HepG2 (cell line): ENCODE data around the gene TMX2. TPM values are rescaled to one million over a fixed set of nuclear protein-coding genes. Genes with fewer than 3 reads are reported as not detected.

Experiments
- CBX5 ChIP-seq: sonication (generic); formaldehyde crosslinking; IDR thresholded peaks from 2 replicates; pipeline ENCODE4 v1.4.0; 2020; ENCODE audit warnings: missing genetic modification reagents, borderline replicate concordance
- ETV5 ChIP-seq: IDR thresholded peaks from 2 replicates; pipeline ENCODE4 v1.6.1; 2018; ENCODE audit warnings: missing biosample characterization, missing genetic modification reagents, inconsistent platforms, borderline replicate concordance
- KLF11 ChIP-seq: IDR thresholded peaks from 2 replicates; pipeline ENCODE4 v1.6.1; 2016; ENCODE audit warnings: missing compliant biosample characterization
- MAFK ChIP-seq, 2 experiments: IDR thresholded peaks in 1 of 2; conservative IDR thresholded peaks in 1 of 2; 2 replicates each; pipeline ENCODE4 v1.6.1; 2011; ENCODE audit warnings: improper control_type of control experiment in 2 of 2, low read length in 2 of 2
- MED8 ChIP-seq: sonication (generic); formaldehyde crosslinking; IDR thresholded peaks from 2 replicates; pipeline ENCODE4 v1.8.1; 2023; ENCODE audit warnings: mild to moderate bottlenecking, missing genetic modification reagents; ENCODE audit not compliant: insufficient replicate concordance
- RFX3 ChIP-seq: IDR thresholded peaks from 2 replicates; pipeline ENCODE4 v1.6.1; 2016; ENCODE audit warnings: missing biosample characterization, missing genetic modification reagents
- SCMH1 ChIP-seq: sonication (generic); formaldehyde crosslinking; IDR thresholded peaks from 2 replicates; pipeline ENCODE4 v1.9.0; 2021; ENCODE audit warnings: missing genetic modification reagents, mild to moderate bottlenecking, borderline replicate concordance
- SRY ChIP-seq: sonication (generic); formaldehyde crosslinking; IDR thresholded peaks from 2 replicates; pipeline ENCODE4 v1.8.0; 2022; ENCODE audit warnings: mild to moderate bottlenecking, missing genetic modification reagents
- ZBTB20 ChIP-seq: sonication (generic); formaldehyde crosslinking; IDR thresholded peaks from 2 replicates; pipeline ENCODE4 v1.8.1; 2023; ENCODE audit warnings: missing genetic modification reagents, low read depth, mild to moderate bottlenecking, borderline replicate concordance
- ZFP36L1 ChIP-seq: sonication (generic); formaldehyde crosslinking; IDR thresholded peaks from 2 replicates; pipeline ENCODE4 v1.8.0; 2022; ENCODE audit warnings: mild to moderate bottlenecking, missing genetic modification reagents, moderate library complexity
- ZNF274 ChIP-seq: sonication (generic); formaldehyde crosslinking; IDR thresholded peaks from 2 replicates; pipeline ENCODE4 v1.5.1; 2020; ENCODE audit warnings: mild to moderate bottlenecking, missing genetic modification reagents
- ZNF501 ChIP-seq: sonication (generic); formaldehyde crosslinking; IDR thresholded peaks from 2 replicates; pipeline ENCODE4 v1.5.1; 2020; ENCODE audit warnings: mild to moderate bottlenecking, moderate library complexity, missing genetic modification reagents
- ZNF549 ChIP-seq: sonication (generic); formaldehyde crosslinking; IDR thresholded peaks from 2 replicates; pipeline ENCODE4 v1.5.0; 2020; ENCODE audit warnings: missing genetic modification reagents
- ZNF598 ChIP-seq: sonication (generic); formaldehyde crosslinking; IDR thresholded peaks from 2 replicates; pipeline ENCODE4 v1.5.1; 2020; ENCODE audit warnings: mild to moderate bottlenecking, missing genetic modification reagents, borderline replicate concordance
- ZNF709 ChIP-seq: sonication (generic); formaldehyde crosslinking; IDR thresholded peaks from 2 replicates; pipeline ENCODE4 v1.5.0; 2020; ENCODE audit warnings: mild to moderate bottlenecking, missing genetic modification reagents
- ZNF83 ChIP-seq: sonication (generic); formaldehyde crosslinking; IDR thresholded peaks from 2 replicates; pipeline ENCODE4 v1.4.0; 2020; ENCODE audit warnings: missing genetic modification reagents, mild to moderate bottlenecking, borderline replicate concordance
- polyA plus RNA-seq, 8 experiments: library from polyadenylated mRNA; depleted of rRNA in 3 of 8; stranded (reverse) in 7 of 8; unstranded in 1 of 8; fragments of >200 nt; fragmentation: Illumina TruSeq in 4 of 8; extraction: Trizol in 4 of 8; gene quantifications; 2 replicates each; pipeline versions ENCODE4 v1.2.1 to v1.2.3, GENCODE V29; 2011 to 2016; ENCODE audit warnings: low read depth in 4 of 8, missing spikeins in 1 of 8, mixed read lengths in 1 of 8; ENCODE audit not compliant: insufficient read depth in 1 of 8
- total RNA-seq, 5 experiments: library from RNA; depleted of rRNA; stranded (reverse); fragments of >200 nt; fragmentation: Illumina TruSeq; extraction: Trizol; gene quantifications; 2 replicates each; pipeline ENCODE4 v1.2.3, GENCODE V29; 2016; ENCODE audit warnings: low read depth in 1 of 5
- TF ChIP-seq, protein P1 (sequence below): sonication (generic); formaldehyde crosslinking; IDR thresholded peaks from 2 replicates; pipeline ENCODE4 v1.4.0; 2020; ENCODE audit warnings: low read depth, mild to moderate bottlenecking, missing genetic modification reagents
- TF ChIP-seq, protein P2 (sequence below): sonication (generic); formaldehyde crosslinking; IDR thresholded peaks from 2 replicates; pipeline ENCODE4 v1.4.0; 2020; ENCODE audit warnings: mild to moderate bottlenecking, missing genetic modification reagents
- TF ChIP-seq, protein P3 (sequence below): sonication (generic); formaldehyde crosslinking; IDR thresholded peaks from 2 replicates; pipeline ENCODE4 v1.5.0; 2020; ENCODE audit warnings: mild to moderate bottlenecking, missing genetic modification reagents
- TF ChIP-seq, protein P4 (sequence below): IDR thresholded peaks from 2 replicates; pipeline ENCODE4 v1.6.1; 2012; ENCODE audit warnings: inconsistent platforms
- TF ChIP-seq, protein P5 (sequence below): sonication (generic); formaldehyde crosslinking; IDR thresholded peaks from 2 replicates; pipeline ENCODE4 v1.4.0; 2020; ENCODE audit warnings: missing genetic modification reagents, mild to moderate bottlenecking, borderline replicate concordance

TMX2 gene
- total and polyA plus RNA-seq, 2 of the 13 experiments (the other 11 are each of a cell fraction or from before 2014, with no cell fraction given), result 84.5 to 129 TPM

DNA sequence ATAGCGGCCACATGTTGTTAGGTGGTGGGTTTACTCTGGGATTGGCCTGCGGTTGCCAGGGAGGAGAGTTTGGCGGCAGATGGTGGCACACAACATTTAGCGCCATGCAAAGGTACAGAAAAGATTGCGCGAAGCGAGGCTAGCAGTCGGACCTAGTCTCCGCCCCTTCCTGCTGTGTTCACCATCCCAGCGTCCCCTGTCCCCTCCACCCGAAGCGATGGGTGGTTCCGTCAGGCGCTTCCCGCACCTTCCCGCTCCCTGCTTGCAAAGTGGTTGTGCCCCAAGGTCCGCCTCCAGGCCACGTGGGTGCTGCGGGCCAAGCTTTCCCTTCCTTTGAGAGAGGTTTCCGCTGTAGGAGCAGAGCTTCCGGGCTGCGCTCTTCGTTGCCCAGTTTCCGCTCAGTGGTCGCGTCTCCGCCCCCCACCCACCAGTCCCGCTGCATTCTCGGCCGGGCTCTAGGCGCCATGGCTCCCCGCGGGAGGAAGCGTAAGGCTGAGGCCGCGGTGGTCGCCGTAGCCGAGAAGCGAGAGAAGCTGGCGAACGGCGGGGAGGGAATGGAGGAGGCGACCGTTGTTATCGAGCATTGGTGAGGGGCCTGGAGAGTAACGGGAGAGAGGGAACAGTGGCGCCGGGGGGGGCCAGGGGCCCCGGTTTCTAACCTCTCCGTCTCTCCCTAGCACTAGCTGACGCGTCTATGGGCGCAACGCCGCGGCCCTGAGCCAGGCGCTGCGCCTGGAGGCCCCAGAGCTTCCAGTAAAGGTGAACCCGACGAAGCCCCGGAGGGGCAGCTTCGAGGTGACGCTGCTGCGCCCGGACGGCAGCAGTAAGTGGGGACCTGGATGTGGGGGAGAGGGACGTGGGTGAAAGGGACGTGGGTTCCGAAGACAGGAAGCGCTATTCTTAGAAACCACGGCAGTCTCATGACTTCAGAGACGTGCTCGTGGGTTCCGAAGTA lies 29.0 kb downstream of the TMX2 start, which contains the start of gene SELENOH (continued):
- TF ChIP-seq, protein P1, sequence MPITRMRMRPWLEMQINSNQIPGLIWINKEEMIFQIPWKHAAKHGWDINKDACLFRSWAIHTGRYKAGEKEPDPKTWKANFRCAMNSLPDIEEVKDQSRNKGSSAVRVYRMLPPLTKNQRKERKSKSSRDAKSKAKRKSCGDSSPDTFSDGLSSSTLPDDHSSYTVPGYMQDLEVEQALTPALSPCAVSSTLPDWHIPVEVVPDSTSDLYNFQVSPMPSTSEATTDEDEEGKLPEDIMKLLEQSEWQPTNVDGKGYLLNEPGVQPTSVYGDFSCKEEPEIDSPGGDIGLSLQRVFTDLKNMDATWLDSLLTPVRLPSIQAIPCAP (CRISPR knock-in tag), result no peak
- no peak for TF ChIP-seq ZBTB20 (CRISPR knock-in tag)
- TF ChIP-seq ZFP36L1, result peak; percentile 52; the same call in 1 of the 2 replicates
- 0 out of 2 replicates have a peak, but pooled peaks have one; percentile 39 for TF ChIP-seq SRY
- TF ChIP-seq, protein P2, sequence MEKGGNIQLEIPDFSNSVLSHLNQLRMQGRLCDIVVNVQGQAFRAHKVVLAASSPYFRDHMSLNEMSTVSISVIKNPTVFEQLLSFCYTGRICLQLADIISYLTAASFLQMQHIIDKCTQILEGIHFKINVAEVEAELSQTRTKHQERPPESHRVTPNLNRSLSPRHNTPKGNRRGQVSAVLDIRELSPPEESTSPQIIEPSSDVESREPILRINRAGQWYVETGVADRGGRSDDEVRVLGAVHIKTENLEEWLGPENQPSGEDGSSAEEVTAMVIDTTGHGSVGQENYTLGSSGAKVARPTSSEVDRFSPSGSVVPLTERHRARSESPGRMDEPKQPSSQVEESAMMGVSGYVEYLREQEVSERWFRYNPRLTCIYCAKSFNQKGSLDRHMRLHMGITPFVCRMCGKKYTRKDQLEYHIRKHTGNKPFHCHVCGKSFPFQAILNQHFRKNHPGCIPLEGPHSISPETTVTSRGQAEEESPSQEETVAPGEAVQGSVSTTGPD, result no peak
- no peak for TF ChIP-seq ZNF598 (CRISPR knock-in tag)
- TF ChIP-seq, protein P3, sequence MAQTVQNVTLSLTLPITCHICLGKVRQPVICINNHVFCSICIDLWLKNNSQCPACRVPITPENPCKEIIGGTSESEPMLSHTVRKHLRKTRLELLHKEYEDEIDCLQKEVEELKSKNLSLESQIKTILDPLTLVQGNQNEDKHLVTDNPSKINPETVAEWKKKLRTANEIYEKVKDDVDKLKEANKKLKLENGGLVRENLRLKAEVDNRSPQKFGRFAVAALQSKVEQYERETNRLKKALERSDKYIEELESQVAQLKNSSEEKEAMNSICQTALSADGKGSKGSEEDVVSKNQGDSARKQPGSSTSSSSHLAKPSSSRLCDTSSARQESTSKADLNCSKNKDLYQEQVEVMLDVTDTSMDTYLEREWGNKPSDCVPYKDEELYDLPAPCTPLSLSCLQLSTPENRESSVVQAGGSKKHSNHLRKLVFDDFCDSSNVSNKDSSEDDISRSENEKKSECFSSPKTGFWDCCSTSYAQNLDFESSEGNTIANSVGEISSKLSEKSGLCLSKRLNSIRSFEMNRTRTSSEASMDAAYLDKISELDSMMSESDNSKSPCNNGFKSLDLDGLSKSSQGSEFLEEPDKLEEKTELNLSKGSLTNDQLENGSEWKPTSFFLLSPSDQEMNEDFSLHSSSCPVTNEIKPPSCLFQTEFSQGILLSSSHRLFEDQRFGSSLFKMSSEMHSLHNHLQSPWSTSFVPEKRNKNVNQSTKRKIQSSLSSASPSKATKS, result no peak
- TF ChIP-seq ZNF501 (CRISPR knock-in tag), result peak; percentile 64; the same call in 1 of the 2 replicates
- TF ChIP-seq ETV5 (CRISPR knock-in tag), result peak; percentile 74
- no peak for TF ChIP-seq SCMH1
- no peak for TF ChIP-seq RFX3 (CRISPR knock-in tag)
- peak; percentile 40; the same call in 1 of the 2 replicates for TF ChIP-seq ZNF274 (CRISPR knock-in tag)
- TF ChIP-seq CBX5 (CRISPR knock-in tag), result peak; percentile 70; the same call in 1 of the 2 replicates
- TF ChIP-seq, protein P4, sequence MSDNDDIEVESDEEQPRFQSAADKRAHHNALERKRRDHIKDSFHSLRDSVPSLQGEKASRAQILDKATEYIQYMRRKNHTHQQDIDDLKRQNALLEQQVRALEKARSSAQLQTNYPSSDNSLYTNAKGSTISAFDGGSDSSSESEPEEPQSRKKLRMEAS, result peak; percentile 96
- TF ChIP-seq ZNF549 (CRISPR knock-in tag), result no peak
- TF ChIP-seq MED8, result peak; percentile 41
- TF ChIP-seq, protein P5, sequence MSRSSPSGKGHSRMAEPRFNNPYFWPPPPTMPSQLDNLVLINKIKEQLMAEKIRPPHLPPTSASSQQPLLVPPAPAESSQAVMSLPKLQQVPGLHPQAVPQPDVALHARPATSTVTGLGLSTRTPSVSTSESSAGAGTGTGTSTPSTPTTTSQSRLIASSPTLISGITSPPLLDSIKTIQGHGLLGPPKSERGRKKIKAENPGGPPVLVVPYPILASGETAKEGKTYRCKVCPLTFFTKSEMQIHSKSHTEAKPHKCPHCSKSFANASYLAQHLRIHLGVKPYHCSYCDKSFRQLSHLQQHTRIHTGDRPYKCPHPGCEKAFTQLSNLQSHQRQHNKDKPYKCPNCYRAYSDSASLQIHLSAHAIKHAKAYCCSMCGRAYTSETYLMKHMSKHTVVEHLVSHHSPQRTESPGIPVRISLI (CRISPR knock-in tag), result no peak
- no peak for TF ChIP-seq MAFK (conservative IDR thresholded peaks at IDR 0.05 in 1 of 2, IDR thresholded peaks at IDR 0.05 in 1 of 2; ENCODE audit: low read length in 2 of 2)
- no peak for TF ChIP-seq KLF11 (CRISPR knock-in tag)
- TF ChIP-seq ZNF83 (CRISPR knock-in tag), result no peak
- TF ChIP-seq ZNF709, result peak; percentile 51; the same call in 1 of the 2 replicates
